Kidney epithelial cell (primary cell): Measurements from ENCODE around the gene IER5. TPM values are rescaled to one million over a fixed set of nuclear protein-coding genes. Genes with fewer than 3 reads are reported as not detected.

Experiments used
- DNase-seq: peaks from one replicate; pipeline ENCODE4 v3.0.0-alpha.2; 2010; ENCODE audit warnings: low read depth
- H3K27me3 ChIP-seq: 2 replicates; pipeline ENCODE4 v1.6.0; 2011; ENCODE audit warnings: low read length; ENCODE audit not compliant: control insufficient read depth, insufficient read depth
- H3K36me3 ChIP-seq: 2 replicates; pipeline ENCODE4 v1.5.1; 2011; ENCODE audit warnings: low read length; ENCODE audit not compliant: control insufficient read depth, insufficient read depth
- H3K4me3 ChIP-seq: 2 replicates; pipeline ENCODE4 v1.5.1; 2011; ENCODE audit warnings: low read depth, mild to moderate bottlenecking, control low read depth, low read length
- CTCF ChIP-seq: IDR thresholded peaks from 2 replicates; pipeline ENCODE4 v1.5.1; 2011; ENCODE audit warnings: mild to moderate bottlenecking, moderate library complexity, low read length, control low read depth, inconsistent platforms; ENCODE audit not compliant: insufficient read depth, poor library complexity, severe bottlenecking
- total RNA-seq: library from RNA; depleted of rRNA; stranded (reverse); fragments of >200 nt; gene quantifications from 2 replicates; pipeline ENCODE4 v1.2.3, GENCODE V29; 2015

IER5 gene
- total RNA-seq, 1 donor from 2014 or later: 21.9 TPM

- Histone ChIP-seq H3K27me3 (no peaks in the 10 kb centered on the region), H3K36me3 (no peaks in the 10 kb centered on the region), H3K4me3 (no peak overlapping the region)
- TF ChIP-seq CTCF: no peak
- no peak for DNase-seq
Measured at GRCh38 chr1:181101581-181102226, 13.2 kb downstream of the IER5 start.

GRCh38 chr1:181102841-181103240, 14.3 kb downstream of the IER5 start:
- DNase-seq: no peak
- no peaks in the 10 kb centered on the region for H3K36me3 ChIP-seq
- no peak for TF ChIP-seq CTCF
- no peak overlapping the region for H3K4me3 ChIP-seq
- no peaks in the 10 kb centered on the region for H3K27me3 ChIP-seq

GRCh38 chr1:181103399-181103798, 14.9 kb downstream of the IER5 start:
- no peak for TF ChIP-seq CTCF
- no peak overlapping the region for H3K4me3 ChIP-seq
- H3K27me3 ChIP-seq: no peaks in the 10 kb centered on the region
- no peaks in the 10 kb centered on the region for H3K36me3 ChIP-seq
- no peak for DNase-seq

- peak overlapping the region; percentile 66 for H3K4me3 ChIP-seq
- DNase-seq: no peak
- no peaks in the 10 kb centered on the region for H3K27me3 ChIP-seq
- no peak for TF ChIP-seq CTCF
- H3K36me3 ChIP-seq: no peaks in the 10 kb centered on the region
Measured at GRCh38 chr1:181104042-181104789, 15.7 kb downstream of the IER5 start.

- TF ChIP-seq CTCF: peak; percentile 6
- no peaks in the 10 kb centered on the region for H3K36me3 ChIP-seq
- peak overlapping the region; percentile 66 for H3K4me3 ChIP-seq
- H3K27me3 ChIP-seq: no peaks in the 10 kb centered on the region
- no peak for DNase-seq
Measured at GRCh38 chr1:181104790-181105133, 16.3 kb downstream of the IER5 start.
